GM19035 (cell line): ENCODE measurements around the gene TMEM106C.
"Not testable (repeated sequence)": the region's sequence is repeated elsewhere in the genome, so short reads cannot be mapped to it uniquely, and the experiment has no call there.

Source experiments
- ATAC-seq: cut with Tn5 transposase; IDR thresholded peaks from one replicate; pipeline ENCODE4 v1.9.1; 2021; ENCODE audit not compliant: unreplicated experiment

TMEM106C gene

GRCh38 chr12:47949441-47950341 is 13.7 kb upstream of the TMEM106C start:
- peak; percentile 65 for ATAC-seq

- ATAC-seq = no peak
These were observed 12.4 kb upstream of the TMEM106C start for GRCh38 chr12:47950856-47951468.

GRCh38 chr12:47954058-47954457 is 9.3 kb upstream of the TMEM106C start:
- no peak for ATAC-seq

DNA sequence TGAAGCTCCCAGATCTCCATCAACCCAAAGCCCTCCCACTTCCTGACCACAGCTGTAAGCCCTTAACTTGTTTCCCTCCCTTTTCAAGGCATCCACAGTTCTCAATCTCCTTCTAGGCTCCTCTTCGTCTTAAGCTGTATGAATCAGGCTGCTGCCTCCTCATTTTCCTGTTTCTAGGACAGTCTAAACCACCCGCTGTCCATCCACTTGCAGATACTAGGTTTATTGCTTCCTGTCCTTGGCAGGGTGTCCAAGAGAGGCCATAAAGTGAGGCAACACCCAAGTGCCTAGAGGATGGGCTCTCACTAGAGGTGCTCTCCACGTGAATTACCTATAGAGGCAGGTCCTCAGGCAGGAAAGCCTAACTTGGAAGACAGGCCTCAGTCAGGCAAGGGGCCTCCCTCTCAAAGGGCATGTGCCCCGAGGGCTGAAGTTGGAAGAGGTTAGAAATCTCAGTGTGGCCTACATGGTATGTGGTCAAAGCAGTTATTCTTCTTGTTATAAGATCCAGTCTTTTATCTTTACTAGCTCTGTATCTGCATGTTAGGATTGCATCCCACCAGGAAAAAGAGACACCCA is 8.8 kb upstream of the TMEM106C start:
- no peak for ATAC-seq

DNA sequence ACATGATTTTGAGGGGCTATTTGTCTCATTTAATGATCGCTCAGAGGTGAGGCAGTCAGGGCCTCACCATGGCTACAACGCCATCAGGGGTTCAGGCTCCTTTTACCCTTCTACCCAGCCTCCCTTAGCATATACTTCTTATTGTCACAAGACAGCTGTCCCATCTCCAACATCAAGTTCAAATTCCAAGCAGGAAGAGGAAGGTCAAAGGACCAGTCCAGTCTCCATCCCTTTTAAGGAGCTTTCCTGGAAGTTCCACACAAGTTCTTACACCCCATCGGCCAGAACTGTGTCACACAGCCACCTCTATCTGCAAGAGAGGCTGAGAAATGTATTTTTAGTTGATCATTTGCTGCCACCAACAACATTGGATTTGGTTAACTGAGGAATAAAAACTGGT is 8.3 kb upstream of the TMEM106C start:
- ATAC-seq = no peak

DNA sequence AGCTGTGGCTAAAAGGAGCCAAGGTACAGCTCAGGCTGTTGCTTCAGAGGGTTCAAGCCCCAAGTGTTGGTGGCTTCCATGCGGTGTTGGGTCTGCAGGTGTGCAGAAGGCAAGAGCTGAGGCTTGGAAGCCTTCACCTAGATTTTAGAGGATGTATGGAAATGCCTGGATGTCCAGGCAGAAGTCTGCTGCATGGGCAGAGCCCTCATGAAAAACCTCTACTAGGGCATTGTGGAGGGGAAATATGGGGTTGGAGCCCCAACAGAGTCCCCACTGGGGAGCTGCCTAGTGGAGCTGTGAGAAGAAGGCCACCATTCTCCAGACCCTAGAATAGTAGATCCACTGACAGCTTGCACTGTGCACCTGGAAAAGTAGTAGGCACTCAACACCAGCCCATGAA is 5.7 kb upstream of the TMEM106C start:
- not testable (repeated sequence) for ATAC-seq

DNA sequence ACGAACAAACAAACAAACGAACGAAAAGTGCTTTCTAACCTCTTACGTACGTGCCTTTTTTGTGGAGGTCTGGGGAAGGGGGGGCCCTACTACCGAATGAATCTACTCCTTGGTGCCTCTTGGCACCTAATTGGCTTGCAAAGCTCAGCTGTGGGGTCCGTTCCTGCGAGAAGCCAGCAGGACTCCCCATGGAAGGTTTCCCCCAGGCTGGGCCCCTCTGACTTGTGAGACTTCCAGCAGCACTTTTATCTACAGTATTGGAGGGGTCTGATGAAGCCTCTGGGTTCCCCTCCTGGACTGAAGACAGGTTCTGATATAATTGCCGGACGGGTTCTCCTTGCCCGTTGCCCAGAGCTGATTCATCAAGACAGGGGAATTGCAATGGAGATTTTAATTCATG is 1.2 kb upstream of the TMEM106C start:
- no peak for ATAC-seq

GRCh38 chr12:47964106-47964728 is 821 bp downstream of the TMEM106C start:
- ATAC-seq = no peak

GRCh38 chr12:47965581-47965980 is 2.2 kb downstream of the TMEM106C start:
- ATAC-seq = no peak

- no peak for ATAC-seq
These were observed 4.3 kb downstream of the TMEM106C start for GRCh38 chr12:47967461-47968321.

- ATAC-seq = no peak
These were observed 6.4 kb downstream of the TMEM106C start for GRCh38 chr12:47969845-47970244.

DNA sequence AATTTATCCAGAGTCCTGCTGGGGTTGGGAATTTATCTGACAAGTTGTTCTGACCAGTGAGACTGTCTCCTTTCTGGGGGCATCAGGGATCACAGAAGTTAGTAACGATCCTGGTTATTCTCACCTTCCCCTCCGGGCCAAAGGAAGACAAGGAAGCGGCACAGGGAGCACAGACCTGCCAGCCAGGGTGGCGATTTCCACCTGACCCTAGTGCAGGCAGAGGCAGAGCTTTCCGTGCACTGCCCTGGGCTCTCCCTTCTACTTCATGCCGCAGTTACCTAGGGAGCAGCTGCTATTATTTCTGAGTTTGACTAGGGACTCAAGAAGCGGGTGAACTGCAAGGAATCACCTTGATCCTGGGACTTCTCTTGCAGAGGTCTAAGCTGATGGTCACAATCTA is 7.4 kb downstream of the TMEM106C start:
- no peak for ATAC-seq

- no peak for ATAC-seq
These were observed 9.5 kb downstream of the TMEM106C start for GRCh38 chr12:47972895-47973294.

- ATAC-seq = no peak
These were observed 10.5 kb downstream of the TMEM106C start for GRCh38 chr12:47973870-47974269.

GRCh38 chr12:47975036-47975620 is 11.7 kb downstream of the TMEM106C start:
- ATAC-seq = no peak

DNA sequence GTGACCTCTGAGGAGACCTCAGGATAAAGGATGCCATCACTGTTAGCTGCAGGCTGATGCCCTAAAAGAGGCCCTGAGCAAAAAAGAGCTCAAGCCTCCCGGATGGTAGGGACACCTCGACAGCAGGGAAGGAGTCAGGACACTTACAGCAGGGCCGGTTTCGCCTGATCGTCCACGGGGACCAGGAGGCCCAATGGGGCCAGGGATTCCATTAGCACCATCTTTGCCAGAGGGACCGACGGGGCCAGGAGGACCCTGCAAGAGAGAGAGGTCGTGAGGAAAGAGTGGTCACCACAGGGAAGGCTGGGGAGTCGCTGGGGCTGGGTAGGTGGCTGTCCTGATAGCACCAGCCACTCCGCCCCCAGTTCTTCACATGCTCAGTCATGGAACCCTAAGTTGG is 12.4 kb downstream of the TMEM106C start:
- no peak for ATAC-seq

- ATAC-seq = no peak
These were observed 13.8 kb downstream of the TMEM106C start for GRCh38 chr12:47977046-47977771.

DNA sequence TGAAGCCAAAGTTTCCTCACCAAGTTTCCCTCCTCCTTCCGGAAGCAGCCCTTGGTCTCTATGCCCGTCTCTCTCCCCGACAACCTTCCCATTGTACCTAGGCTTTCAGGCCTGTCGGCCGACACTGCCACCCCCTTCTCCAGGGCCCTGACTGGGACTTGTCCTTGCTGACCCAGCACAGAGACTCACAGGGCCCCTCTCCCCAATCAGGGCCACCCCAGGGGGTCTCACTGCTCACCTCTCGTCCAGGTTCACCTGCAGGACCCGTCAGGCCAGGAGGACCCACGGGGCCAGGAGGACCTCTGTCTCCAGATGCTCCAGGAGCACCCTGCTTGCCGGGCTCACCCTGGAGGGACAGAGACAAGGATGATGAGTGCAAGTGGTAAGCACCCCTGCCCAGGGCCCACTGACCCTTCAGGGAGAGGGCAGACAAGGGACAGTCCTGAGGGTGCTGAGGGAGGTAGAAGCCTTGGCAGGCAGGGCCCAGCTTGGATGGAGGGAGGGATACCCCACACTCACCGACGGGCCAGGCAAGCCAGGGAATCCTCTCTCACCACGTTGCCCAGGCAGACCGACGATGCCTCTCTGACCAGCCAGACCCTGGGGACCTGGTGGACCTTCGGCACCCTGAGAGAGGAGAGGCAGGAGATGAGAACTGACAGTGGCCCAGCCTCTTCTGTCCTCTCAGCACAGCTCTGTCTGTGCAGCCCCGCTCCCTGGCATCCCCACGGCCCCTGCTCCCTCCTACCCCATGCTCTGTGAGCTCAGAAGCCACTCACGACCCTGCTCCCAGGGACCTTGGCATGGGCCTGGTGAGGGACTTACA is 14.6 kb downstream of the TMEM106C start:
- no peak for ATAC-seq

DNA sequence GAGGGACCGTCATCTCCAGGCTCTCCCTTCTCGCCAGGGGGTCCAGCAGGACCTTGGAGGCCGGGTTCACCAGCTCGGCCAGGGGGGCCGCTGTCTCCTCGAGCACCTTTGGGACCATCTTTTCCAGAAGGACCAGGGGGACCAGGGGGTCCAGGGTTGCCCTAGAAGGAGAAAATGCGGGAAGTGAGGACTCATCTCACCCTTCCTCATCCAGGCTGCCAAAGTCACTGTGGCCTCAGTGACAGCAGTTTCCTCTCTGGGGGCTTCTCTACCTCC is 15.1 kb downstream of the TMEM106C start:
- ATAC-seq = no peak
